ENCODE measurements around the gene TIAM2.
A peak's percentile ranks its signal among the peaks of the same experiment; 100 is the strongest.
"Not testable (repeated sequence)": the region's sequence is repeated elsewhere in the genome, so short reads cannot be mapped to it uniquely, and the experiment has no call there.

The TIAM2 gene

DNA sequence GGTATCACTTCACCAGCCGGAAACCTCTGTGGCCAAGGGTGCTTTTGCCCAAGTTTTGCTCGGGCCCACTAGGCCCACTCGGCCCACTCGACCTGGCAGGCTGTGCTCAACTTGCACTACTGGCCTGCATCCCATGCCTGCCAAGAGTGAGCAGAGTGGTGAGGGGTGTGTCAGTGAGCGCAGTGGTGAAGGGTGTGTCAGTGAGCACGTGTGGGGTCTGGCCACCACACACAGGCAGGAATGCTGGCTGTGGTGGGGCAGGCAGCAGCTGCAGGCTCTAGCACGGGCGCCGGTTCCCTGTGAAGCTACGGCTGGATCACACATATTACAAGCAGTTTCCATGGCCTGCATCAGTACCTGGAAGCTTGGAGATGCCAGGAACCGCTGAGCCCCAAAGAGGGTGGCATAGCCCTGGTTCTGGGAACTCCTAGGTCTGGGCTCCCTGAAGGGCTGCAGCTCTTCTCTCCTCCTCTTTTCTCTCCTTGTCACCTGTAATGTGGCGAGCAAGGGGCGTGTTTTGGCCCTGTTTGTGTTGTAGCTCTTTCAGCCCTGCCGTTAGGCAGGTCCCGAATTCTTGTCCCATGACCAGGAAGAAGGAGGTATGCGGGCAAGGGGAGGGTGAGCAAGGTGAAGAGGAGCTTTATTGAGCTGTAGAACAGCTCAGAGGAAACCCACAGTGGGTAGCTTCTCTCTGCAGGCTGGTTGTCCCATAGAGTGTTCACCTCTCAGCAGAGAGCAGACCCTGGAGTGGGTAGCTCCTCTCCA, 217.7 kb downstream of the TIAM2 start:
- DNase-seq, result no peak

DNA sequence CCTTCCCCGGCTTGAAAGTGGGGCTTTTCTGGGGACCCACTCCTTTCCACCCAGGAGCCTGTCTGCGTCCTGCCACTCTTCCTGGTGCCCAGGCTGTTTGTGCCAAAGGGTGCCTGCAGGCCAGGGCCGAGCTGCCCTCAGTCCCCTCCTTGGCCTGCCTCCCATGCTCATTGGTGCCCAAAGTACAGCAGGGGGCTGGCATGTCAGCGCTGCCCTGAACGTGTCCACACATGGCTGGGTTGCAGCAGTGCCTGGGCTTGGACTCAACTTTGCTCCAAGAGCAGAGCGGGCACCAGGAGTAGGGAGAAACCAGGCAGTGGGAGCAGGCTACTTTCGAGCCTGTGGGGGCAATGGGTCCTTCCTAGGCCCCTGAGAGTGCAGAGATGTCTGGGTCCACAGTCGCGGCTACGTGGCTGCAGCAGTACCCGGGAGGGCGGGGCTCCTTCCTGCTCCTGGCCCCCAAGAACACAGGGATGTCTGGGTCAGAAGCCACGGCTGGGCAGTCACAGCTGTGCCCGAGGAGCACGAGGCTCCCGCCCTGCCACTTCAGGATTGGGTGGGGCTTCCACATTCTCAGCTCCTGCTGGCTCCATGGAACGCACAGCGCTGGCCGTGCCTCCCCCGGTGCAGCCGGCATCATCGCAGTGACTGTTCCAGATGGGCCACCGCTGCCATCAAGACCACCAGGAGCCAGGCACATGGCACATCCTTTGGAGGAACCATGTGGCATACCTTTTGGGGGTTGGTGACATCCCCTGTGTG, 218.7 kb downstream of the TIAM2 start:
- DNase-seq, result no peak

GRCh38 chr6:155215906-155216305, 220.8 kb downstream of the TIAM2 start:
- no peak for DNase-seq

DNA sequence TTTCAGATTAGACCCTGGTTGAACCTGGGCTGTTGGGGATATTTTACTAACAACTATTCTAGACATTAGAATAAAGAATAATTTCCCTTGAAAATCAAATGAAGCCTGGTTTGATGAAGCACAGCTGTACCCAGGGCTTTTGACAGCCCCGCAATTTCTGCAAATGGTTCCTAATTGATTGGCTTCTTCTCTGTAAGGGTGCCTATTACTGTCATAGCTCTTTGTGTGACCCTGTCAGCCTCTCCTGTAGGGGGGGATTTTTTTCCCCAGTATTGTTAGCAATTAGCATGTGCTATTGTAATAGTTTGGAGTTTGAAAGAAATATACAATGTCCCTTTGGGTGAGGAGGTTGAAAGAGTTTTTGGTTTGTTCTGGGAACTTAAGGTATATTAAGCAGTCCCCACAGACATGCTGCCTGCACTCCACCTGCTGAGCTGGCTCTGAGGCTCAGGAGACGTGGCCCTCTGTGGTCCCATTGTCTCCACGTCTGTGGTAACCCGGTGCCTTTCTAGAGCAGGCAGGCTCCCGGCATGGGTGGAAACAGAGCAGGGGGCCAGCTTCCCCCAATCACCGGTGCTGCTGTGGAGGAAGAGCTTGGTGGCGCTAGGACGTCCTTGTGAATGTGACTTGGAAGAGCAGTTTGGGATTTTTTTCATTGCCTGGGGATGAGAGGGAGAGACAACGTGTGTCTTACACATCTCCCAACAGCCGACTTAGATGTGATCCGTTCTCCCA, 221.4 kb downstream of the TIAM2 start:
- no peak for DNase-seq

DNA sequence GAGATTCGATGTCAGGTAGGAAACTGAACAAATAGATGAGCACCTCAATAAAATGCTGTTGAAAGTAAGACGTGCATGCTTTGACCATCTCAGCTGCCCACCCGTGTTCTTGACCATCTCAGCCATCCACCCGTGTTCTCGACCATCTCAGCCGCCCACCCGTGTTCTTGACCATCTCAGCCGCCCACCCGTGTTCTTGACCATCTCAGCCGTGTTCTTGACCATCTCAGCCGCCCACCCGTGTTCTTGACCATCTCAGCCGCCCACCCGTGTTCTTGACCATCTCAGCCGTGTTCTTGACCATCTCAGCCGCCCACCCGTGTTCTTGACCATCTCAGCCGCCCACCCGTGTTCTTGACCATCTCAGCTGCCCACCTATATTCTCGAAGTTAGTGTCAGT, 223.6 kb downstream of the TIAM2 start:
- DNase-seq, result not testable (repeated sequence)

- DNase-seq, result no peak
These were observed 224.2 kb downstream of the TIAM2 start for GRCh38 chr6:155219299-155219698.

GRCh38 chr6:155219858-155220301, 224.8 kb downstream of the TIAM2 start:
- no peak for DNase-seq

- no peak for DNase-seq
These were observed 226.0 kb downstream of the TIAM2 start for GRCh38 chr6:155221086-155221485.

GRCh38 chr6:155222506-155222905, 227.4 kb downstream of the TIAM2 start:
- DNase-seq, result no peak

- DNase-seq, result peak; percentile 14
These were observed 228.7 kb downstream of the TIAM2 start for GRCh38 chr6:155223646-155224451.

- no peak for DNase-seq
These were observed 229.5 kb downstream of the TIAM2 start for GRCh38 chr6:155224618-155225017.

DNA sequence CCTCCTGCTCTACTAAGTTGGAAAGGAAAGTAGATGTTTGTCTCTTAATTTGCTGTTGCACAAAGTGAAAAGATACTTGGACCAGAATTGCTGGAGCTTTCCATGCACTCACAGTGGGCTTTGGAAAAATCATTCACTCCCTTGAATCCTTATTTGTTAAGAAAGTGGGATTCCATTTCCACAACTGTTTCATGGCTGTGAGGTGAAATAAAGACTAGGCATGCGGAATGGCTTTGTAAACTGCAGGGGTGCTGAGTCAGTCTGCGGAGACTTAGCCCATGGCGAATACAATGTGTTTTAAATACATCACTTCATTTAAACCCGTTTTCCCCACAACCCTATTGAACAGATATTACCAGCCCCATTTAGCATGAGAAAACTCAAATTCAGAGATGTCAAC, 231.9 kb downstream of the TIAM2 start:
- no peak for DNase-seq

GRCh38 chr6:155228546-155229166, 233.5 kb downstream of the TIAM2 start:
- no peak for DNase-seq

DNA sequence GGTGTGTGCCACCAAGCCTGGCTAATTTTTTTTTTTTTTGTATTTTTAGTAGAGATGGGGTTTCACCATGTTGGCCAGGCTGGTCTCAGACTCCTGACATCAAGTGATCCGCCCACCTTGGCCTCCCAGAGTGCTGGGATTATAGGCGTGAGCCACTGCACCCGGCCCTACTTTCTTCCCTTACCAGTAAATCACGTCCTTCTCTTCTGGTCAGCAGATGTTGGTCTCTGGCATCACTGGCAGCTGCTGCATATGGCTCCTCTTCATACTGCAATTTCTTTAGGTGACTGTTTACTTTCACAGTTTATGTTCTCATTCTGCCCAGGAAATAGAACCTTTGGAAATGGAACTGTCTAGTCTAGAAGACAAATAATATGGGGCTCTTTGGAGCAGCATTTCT, 235.9 kb downstream of the TIAM2 start:
- DNase-seq, result not testable (repeated sequence)

DNA sequence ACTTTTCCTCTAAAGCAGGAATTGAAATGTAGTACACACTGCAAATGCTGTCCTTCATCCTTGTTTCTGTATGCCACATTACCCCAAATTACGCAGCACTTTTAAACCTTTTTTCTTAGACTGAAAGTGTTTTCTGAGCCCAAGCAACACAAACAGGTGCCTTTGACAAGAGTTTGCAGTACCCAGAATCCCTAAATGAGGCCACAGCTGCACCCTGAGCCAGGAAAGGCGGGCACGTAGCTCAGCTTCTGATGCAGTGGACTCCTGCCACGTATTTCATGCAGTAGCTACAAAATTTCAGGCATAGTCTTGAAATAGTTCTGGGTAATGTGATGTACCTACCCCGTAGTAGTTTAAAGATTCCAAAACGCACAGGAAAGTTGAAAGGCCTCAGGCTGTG, 237.7 kb downstream of the TIAM2 start:
- DNase-seq, result no peak

DNA sequence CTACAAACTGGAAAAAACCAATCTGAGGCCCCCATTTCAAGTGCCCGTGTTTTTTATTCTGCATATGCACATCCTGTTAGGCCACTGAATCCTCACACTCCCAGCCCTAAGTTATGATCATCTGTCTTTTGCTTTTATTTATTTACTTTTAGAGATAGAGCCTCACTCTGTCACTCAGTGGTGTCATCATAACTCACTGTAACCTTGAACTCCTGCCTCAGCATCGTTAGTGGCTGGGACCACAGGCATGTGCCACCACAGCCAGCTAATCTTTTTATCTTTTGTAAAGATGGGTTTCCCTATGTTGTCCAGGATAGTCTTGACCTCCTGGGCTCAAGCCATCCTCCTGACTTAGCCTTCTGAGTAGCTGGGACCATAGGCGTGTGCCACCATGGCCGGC, 239.1 kb downstream of the TIAM2 start:
- DNase-seq, result no peak

GRCh38 chr6:155234687-155235086, 239.6 kb downstream of the TIAM2 start:
- no peak for DNase-seq

- no peak for DNase-seq
These were observed 240.0 kb downstream of the TIAM2 start for GRCh38 chr6:155235087-155235486.

DNA sequence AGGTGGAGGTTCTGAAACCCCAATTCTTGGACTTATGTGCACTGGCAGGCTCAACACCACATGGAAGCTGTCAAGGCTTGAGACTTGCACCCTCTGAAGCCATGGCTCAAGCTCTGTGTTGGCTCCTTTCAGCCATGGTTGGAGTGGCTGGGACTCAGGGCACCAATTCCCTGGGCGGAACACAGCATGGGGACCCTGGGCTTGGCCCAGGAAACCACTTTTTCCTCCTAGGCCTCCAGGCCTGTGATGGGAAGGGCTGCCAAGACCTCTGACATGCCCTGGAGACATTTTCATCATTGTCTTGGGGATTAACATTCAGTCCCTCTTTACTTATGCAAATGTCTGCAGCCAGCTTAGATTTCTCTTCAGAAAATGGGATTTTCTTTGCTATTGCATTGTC, 242.5 kb downstream of the TIAM2 start:
- DNase-seq, result no peak

DNA sequence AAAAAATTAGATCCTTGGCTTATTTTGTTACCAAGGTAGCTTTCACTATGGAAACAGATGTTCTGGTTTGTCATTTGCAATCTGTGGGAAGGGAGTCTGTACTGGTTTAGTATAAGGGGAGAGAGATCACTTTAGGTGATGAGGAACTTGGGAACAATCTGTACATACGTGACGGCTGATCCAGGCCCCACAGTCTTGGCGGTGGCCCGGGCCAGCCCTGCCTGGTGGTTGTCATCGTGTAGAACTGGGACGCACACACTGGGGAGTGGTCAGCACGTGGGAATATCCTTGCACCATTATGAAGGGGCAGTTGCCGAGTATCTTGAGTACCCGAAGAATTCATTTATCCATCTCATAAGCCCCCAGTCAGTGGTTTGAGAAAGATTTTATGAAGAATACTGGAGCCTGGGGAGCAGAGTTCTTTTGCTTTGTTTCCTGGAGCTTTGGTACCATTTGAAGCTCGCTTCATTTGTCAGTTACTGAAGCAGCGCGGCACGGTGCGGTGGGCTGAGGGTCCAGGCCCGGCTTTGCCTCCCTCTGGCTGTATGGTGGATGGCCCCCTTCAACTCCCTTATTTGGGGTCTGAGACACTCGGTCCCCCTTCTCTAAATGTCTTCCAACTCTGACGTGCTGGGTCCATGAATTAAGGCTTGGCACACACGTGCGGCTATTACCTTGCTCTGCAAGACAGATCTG, 245.9 kb downstream of the TIAM2 start:
- DNase-seq, result no peak

DNA sequence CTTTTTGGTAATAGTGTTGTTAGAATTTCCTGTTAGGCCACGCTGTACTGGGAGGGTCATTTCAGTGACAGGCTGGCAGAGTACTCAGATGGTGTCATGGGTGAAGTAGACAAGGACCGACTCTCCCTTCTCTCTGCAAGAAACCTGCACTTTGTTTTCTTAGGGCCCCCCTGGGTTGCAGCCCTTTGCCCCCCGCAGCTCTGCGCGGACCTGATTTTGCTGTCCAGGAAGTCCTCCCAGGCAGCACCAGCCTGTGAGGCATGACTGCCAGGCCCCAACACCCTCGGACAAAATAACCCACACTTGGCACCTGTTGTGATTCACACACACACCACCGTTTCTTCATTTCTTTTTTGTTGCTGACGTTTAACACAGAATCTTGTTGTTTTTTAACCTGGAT, 246.9 kb downstream of the TIAM2 start:
- no peak for DNase-seq

- no peak for DNase-seq
These were observed 249.3 kb downstream of the TIAM2 start for GRCh38 chr6:155244434-155244833.

Measured in GF-D8 (cell line).